ENCODE data around the gene MORN2. TPM values are rescaled to one million over a fixed set of nuclear protein-coding genes. Genes with fewer than 3 reads are reported as not detected.

MORN2 gene
- total and polyA plus RNA-seq, 2 of the 4 experiments (the other 2 are of a cell fraction), result 13.1 to 16.5 TPM

DNA sequence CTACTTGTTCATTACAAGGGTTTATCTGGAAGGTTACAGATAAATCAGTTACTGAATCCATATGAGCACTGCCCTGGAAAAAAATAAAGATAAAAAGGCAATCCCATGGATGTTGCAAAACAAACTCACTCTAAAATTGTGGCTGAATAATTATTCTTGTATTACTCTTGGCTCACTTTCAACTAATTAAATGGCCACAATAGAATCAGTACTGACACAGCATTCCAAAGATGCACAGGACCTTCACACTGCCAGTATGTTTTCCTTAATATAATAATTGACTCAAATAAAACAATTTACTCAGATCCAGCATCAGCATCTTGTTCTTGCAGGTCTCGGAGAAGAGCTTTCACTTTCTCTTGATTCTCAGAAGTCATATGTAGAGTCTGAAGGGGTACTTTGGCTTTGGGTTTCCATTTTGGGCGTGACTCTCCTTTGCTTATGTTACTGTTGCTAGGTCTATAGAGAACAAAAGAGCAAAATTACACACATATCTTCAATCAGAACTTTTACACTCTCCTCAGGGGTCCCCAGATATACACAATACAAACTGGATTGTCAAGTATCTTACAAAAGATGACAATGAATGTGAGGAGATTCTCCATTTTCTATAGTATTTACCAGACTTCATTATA, 12.6 kb upstream of the MORN2 start:
- H4K5ac ChIP-seq (ENCODE audit: low read depth, low read length), result no peak overlapping the region
- H3K18ac ChIP-seq (ENCODE audit: low read depth, low read length), result no peak overlapping the region
- H4K8ac ChIP-seq (ENCODE audit: low read depth in 2 of 2, low read length in 2 of 2), result no peak overlapping the region
- no peaks in the 10 kb centered on the region for H3K27me3 ChIP-seq (ENCODE audit: control insufficient read depth, insufficient read depth, low read length)
- no peak for ATAC-seq (ENCODE audit: low read depth)
- H2AFZ ChIP-seq (replicated peaks; ENCODE audit: low read length, poor library complexity), result no peak overlapping the region
- H3K4me1 ChIP-seq (ENCODE audit: control insufficient read depth, insufficient read depth, low read length), result 0 out of 2 replicates have a peak, but pooled peaks cover 1% of the 10 kb centered on the region
- H2BK120ac ChIP-seq (ENCODE audit: low read depth, low read length), result no peak overlapping the region
- BruUV-seq (replicated peaks), result no TSS peak
- H2BK5ac ChIP-seq (ENCODE audit: low read depth, low read length, poor library complexity, severe bottlenecking), result no peak overlapping the region
- H3K9me1 ChIP-seq (ENCODE audit: insufficient read depth, low read length), result no peaks in the 10 kb centered on the region
- H4K91ac ChIP-seq (ENCODE audit: insufficient read depth, low read depth, low read length), result no peak overlapping the region
- TF ChIP-seq FOS (IDR thresholded peaks at IDR 0.05; ENCODE audit: low read depth, low read length) (no peak), NFE2L2 (IDR thresholded peaks at IDR 0.05; ENCODE audit: low read depth, low read length) (no peak), RCOR1 (IDR thresholded peaks at IDR 0.05; ENCODE audit: insufficient replicate concordance, low read length) (no peak), RAD21 (IDR thresholded peaks at IDR 0.05; ENCODE audit: low read length) (no peak), MAFK (IDR thresholded peaks at IDR 0.05; ENCODE audit: low read depth, low read length) (no peak), BHLHE40 (IDR thresholded peaks at IDR 0.05; ENCODE audit: low read depth, low read length) (no peak), RFX5 (IDR thresholded peaks at IDR 0.05; ENCODE audit: low read depth, low read length) (no peak), POLR2A (IDR thresholded peaks at IDR 0.05; ENCODE audit: low read depth, low read length) (no peak), MXI1 (IDR thresholded peaks at IDR 0.05; ENCODE audit: borderline replicate concordance, low read depth, low read length) (no peak)
- TF ChIP-seq, protein P1, sequence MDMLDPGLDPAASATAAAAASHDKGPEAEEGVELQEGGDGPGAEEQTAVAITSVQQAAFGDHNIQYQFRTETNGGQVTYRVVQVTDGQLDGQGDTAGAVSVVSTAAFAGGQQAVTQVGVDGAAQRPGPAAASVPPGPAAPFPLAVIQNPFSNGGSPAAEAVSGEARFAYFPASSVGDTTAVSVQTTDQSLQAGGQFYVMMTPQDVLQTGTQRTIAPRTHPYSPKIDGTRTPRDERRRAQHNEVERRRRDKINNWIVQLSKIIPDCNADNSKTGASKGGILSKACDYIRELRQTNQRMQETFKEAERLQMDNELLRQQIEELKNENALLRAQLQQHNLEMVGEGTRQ (IDR thresholded peaks at IDR 0.05; ENCODE audit: low read depth, low read length), result no peak
- H3K14ac ChIP-seq (replicated peaks; ENCODE audit: low read depth, low read length), result no peak overlapping the region
- no CpG with 5 or more reads among the region's 2 CpGs for WGBS, 2 experiments (ENCODE audit: extremely low coverage in 2 of 2, insufficient read length in 1 of 2)
- no peak overlapping the region for H2AK5ac ChIP-seq (ENCODE audit: low read depth, low read length)
- no peaks in the 10 kb centered on the region for H4K20me1 ChIP-seq (ENCODE audit: insufficient read depth, low read length)
- H3K36me3 ChIP-seq (ENCODE audit: control insufficient read depth, insufficient read depth, low read length), result peaks cover 20% of the 10 kb centered on the region
- H3K56ac ChIP-seq (ENCODE audit: extremely low read depth, insufficient read depth, low read length), result no peak overlapping the region
- H3K4ac ChIP-seq (ENCODE audit: low read depth, low read length), result no peak overlapping the region
- intact Hi-C loops (cut with micrococcal nuclease) (no loop called here), dilution Hi-C loops (cut with HindIII; ENCODE audit: low sequenced_read_pairs, unreplicated experiment) (no loop called here), in situ Hi-C loops (cut with MboI; ENCODE audit: low sequenced_read_pairs) (no loop called here)
- no peak overlapping the region for H2BK20ac ChIP-seq (ENCODE audit: low read depth, low read length)
- H3K9ac ChIP-seq (ENCODE audit: low read depth, low read length), result no peak overlapping the region
- H2BK15ac ChIP-seq (ENCODE audit: low read depth, low read length), result no peak overlapping the region
- no peak overlapping the region for H3K23ac ChIP-seq (ENCODE audit: low read depth, low read length)
- H3K4me3 ChIP-seq (ENCODE audit: insufficient read depth, low read depth, low read length), result no peak overlapping the region
- peaks cover 3 to 13% of the 10 kb centered on the region in 2 experiments for H3K79me1 ChIP-seq (ENCODE audit: low read depth in 1 of 2, low read length in 2 of 2)
- ChIA-PET CTCF (no interaction called here), POLR2A (ENCODE audit: unreplicated experiment) (no interaction called here)
- no peak for DNase-seq
- H3K4me2 ChIP-seq (ENCODE audit: low read depth, low read length), result no peak overlapping the region
- H2AK9ac ChIP-seq (replicated peaks; ENCODE audit: low read depth, low read length, poor library complexity), result no peak overlapping the region
- H3K9me3 ChIP-seq (ENCODE audit: control insufficient read depth, insufficient read depth, low read length), result no peaks in the 10 kb centered on the region
- no peak overlapping the region for H3K27ac ChIP-seq (ENCODE audit: insufficient read depth, low read length)

Measured in IMR-90 (cell line).